ENCODE data around the gene NSRP1.
"Not testable (repeated sequence)": the region's sequence is repeated elsewhere in the genome, so short reads cannot be mapped to it uniquely, and the experiment has no call there.

NSRP1 gene

GRCh38 chr17:30124273-30124796, 7.7 kb downstream of the NSRP1 start:
- no peak for DNase-seq

GRCh38 chr17:30130121-30130520, 13.5 kb downstream of the NSRP1 start:
- DNase-seq, result no peak

- DNase-seq, result no peak
Measured at GRCh38 chr17:30132615-30133014, 16.0 kb downstream of the NSRP1 start.

- DNase-seq, result no peak
Measured at GRCh38 chr17:30133197-30133596, 16.6 kb downstream of the NSRP1 start.

- no peak for DNase-seq
Measured at GRCh38 chr17:30134551-30134950, 17.9 kb downstream of the NSRP1 start.

- no peak for DNase-seq
Measured at GRCh38 chr17:30137158-30137557, 20.5 kb downstream of the NSRP1 start.

GRCh38 chr17:30147860-30148259, 31.2 kb downstream of the NSRP1 start:
- not testable (repeated sequence) for DNase-seq

GRCh38 chr17:30148376-30148775, 31.8 kb downstream of the NSRP1 start:
- no peak for DNase-seq

GRCh38 chr17:30151471-30151870, 34.9 kb downstream of the NSRP1 start:
- DNase-seq, result no peak

- no peak for DNase-seq
Measured at GRCh38 chr17:30153463-30153862, 36.8 kb downstream of the NSRP1 start.

- DNase-seq, result no peak
Measured at GRCh38 chr17:30155389-30155788, 38.8 kb downstream of the NSRP1 start.

GRCh38 chr17:30158896-30159625, 42.4 kb downstream of the NSRP1 start:
- no peak for DNase-seq

GRCh38 chr17:30160419-30161172, 44.0 kb downstream of the NSRP1 start:
- no peak for DNase-seq

- no peak for DNase-seq
Measured at GRCh38 chr17:30161601-30162000, 45.0 kb downstream of the NSRP1 start.

GRCh38 chr17:30164531-30164930, 47.9 kb downstream of the NSRP1 start:
- DNase-seq, result no peak

- DNase-seq, result no peak
Measured at GRCh38 chr17:30165147-30165546, 48.5 kb downstream of the NSRP1 start.

- DNase-seq, result no peak
Measured at GRCh38 chr17:30165960-30166359, 49.3 kb downstream of the NSRP1 start.

- no peak for DNase-seq
Measured at GRCh38 chr17:30170415-30170987, 53.9 kb downstream of the NSRP1 start.

- DNase-seq, result no peak
Measured at GRCh38 chr17:30172560-30172959, 55.9 kb downstream of the NSRP1 start.

- no peak for DNase-seq
Measured at GRCh38 chr17:30173649-30174048, 57.0 kb downstream of the NSRP1 start.

GRCh38 chr17:30174556-30174955, 57.9 kb downstream of the NSRP1 start:
- DNase-seq, result no peak

GRCh38 chr17:30176855-30177254, 60.2 kb downstream of the NSRP1 start:
- DNase-seq, result no peak

GRCh38 chr17:30186761-30187160, 70.1 kb downstream of the NSRP1 start:
- no peak for DNase-seq

- DNase-seq, result no peak
Measured at GRCh38 chr17:30187573-30187972, 71.0 kb downstream of the NSRP1 start.
